A549 (cell line): ENCODE data around the gene MYO1D.

Source experiments
- CEBPB ChIP-seq, 2 experiments: fragments of >200 bp in 1 of 2; sonication (Bioruptor Twin) in 1 of 2; formaldehyde crosslinking in 1 of 2; IDR thresholded peaks; 2 replicates each; pipeline ENCODE4 v1.6.1; 2012 to 2016
- POLR2A ChIP-seq: IDR thresholded peaks from 2 replicates; pipeline ENCODE4 v1.6.1; 2012; ENCODE audit warnings: mild to moderate bottlenecking, low read length
- RAD21 ChIP-seq, 2 experiments: fragments of >200 bp in 1 of 2; sonication (Bioruptor Twin) in 1 of 2; formaldehyde crosslinking in 1 of 2; IDR thresholded peaks in 1 of 2; conservative IDR thresholded peaks in 1 of 2; 2 replicates in 1 of 2; 3 replicates in 1 of 2; pipeline ENCODE4 v1.6.1; 2012 to 2018; ENCODE audit warnings: inconsistent platforms in 1 of 2
- SREBF2 ChIP-seq: fragments of 450-650 bp; IDR thresholded peaks from 2 replicates; pipeline ENCODE4 v1.6.1; 2014; ENCODE audit warnings: mild to moderate bottlenecking, moderate library complexity
- TF ChIP-seq, protein P1 (sequence below): fragments of 200-600 bp; sonication (generic); IDR thresholded peaks from 2 replicates; pipeline ENCODE4 v1.6.1; 2016; ENCODE audit warnings: antibody characterized with exemption, mild to moderate bottlenecking, moderate library complexity
- TF ChIP-seq, protein P2 (sequence below): fragments of >200 bp; sonication (Bioruptor Twin); formaldehyde crosslinking; IDR thresholded peaks from 3 replicates; pipeline ENCODE4 v1.5.1; 2016
- TF ChIP-seq, protein P3 (sequence below): IDR thresholded peaks from 2 replicates; pipeline ENCODE4 v1.6.1; 2012
- TF ChIP-seq, protein P4 (sequence below): fragments of >200 bp; sonication (Bioruptor Twin); formaldehyde crosslinking; IDR thresholded peaks from 3 replicates; pipeline ENCODE4 v1.6.1; 2016

DNA sequence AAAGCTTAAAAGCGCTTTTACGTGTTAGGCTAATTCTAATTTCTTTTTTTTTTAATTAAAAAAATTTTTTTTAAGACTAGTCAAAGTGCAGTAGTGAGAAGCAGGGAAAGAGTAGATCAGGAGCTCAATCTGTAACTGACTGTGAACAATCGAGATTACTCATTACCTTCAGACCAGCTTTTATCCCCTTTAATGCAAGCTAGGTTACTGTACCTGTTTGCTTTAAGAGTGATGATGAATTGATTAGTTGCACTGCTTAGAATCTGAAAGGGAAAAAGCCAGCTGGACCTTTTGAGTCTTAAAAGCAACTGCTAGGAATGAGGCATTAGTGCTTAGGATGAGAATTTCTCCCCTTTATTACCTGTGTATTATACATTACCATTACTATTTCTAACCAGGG, 413.6 kb downstream of the MYO1D start:
- TF ChIP-seq CEBPB (IDR thresholded peaks at IDR 0.05) (no peak), POLR2A (no peak), SREBF2 (no peak), RAD21 (conservative IDR thresholded peaks at IDR 0.05 in 1 of 2, IDR thresholded peaks at IDR 0.05 in 1 of 2) (no peak)
- TF ChIP-seq, protein P1, sequence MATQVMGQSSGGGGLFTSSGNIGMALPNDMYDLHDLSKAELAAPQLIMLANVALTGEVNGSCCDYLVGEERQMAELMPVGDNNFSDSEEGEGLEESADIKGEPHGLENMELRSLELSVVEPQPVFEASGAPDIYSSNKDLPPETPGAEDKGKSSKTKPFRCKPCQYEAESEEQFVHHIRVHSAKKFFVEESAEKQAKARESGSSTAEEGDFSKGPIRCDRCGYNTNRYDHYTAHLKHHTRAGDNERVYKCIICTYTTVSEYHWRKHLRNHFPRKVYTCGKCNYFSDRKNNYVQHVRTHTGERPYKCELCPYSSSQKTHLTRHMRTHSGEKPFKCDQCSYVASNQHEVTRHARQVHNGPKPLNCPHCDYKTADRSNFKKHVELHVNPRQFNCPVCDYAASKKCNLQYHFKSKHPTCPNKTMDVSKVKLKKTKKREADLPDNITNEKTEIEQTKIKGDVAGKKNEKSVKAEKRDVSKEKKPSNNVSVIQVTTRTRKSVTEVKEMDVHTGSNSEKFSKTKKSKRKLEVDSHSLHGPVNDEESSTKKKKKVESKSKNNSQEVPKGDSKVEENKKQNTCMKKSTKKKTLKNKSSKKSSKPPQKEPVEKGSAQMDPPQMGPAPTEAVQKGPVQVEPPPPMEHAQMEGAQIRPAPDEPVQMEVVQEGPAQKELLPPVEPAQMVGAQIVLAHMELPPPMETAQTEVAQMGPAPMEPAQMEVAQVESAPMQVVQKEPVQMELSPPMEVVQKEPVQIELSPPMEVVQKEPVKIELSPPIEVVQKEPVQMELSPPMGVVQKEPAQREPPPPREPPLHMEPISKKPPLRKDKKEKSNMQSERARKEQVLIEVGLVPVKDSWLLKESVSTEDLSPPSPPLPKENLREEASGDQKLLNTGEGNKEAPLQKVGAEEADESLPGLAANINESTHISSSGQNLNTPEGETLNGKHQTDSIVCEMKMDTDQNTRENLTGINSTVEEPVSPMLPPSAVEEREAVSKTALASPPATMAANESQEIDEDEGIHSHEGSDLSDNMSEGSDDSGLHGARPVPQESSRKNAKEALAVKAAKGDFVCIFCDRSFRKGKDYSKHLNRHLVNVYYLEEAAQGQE = no peak
- TF ChIP-seq, protein P2, sequence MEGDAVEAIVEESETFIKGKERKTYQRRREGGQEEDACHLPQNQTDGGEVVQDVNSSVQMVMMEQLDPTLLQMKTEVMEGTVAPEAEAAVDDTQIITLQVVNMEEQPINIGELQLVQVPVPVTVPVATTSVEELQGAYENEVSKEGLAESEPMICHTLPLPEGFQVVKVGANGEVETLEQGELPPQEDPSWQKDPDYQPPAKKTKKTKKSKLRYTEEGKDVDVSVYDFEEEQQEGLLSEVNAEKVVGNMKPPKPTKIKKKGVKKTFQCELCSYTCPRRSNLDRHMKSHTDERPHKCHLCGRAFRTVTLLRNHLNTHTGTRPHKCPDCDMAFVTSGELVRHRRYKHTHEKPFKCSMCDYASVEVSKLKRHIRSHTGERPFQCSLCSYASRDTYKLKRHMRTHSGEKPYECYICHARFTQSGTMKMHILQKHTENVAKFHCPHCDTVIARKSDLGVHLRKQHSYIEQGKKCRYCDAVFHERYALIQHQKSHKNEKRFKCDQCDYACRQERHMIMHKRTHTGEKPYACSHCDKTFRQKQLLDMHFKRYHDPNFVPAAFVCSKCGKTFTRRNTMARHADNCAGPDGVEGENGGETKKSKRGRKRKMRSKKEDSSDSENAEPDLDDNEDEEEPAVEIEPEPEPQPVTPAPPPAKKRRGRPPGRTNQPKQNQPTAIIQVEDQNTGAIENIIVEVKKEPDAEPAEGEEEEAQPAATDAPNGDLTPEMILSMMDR = no peak
- TF ChIP-seq, protein P3, sequence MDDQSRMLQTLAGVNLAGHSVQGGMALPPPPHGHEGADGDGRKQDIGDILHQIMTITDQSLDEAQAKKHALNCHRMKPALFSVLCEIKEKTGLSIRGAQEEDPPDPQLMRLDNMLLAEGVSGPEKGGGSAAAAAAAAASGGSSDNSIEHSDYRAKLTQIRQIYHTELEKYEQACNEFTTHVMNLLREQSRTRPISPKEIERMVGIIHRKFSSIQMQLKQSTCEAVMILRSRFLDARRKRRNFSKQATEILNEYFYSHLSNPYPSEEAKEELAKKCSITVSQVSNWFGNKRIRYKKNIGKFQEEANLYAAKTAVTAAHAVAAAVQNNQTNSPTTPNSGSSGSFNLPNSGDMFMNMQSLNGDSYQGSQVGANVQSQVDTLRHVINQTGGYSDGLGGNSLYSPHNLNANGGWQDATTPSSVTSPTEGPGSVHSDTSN = no peak
- TF ChIP-seq, protein P4, sequence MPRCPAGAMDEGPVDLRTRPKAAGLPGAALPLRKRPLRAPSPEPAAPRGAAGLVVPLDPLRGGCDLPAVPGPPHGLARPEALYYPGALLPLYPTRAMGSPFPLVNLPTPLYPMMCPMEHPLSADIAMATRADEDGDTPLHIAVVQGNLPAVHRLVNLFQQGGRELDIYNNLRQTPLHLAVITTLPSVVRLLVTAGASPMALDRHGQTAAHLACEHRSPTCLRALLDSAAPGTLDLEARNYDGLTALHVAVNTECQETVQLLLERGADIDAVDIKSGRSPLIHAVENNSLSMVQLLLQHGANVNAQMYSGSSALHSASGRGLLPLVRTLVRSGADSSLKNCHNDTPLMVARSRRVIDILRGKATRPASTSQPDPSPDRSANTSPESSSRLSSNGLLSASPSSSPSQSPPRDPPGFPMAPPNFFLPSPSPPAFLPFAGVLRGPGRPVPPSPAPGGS = no peak
